GM12864 (cell line): Measurements from ENCODE around the gene HOXA11.

Experiments used
- DNase-seq: peaks from one replicate; pipeline ENCODE4 v3.0.0-alpha.2; 2011; ENCODE audit warnings: low read depth
- H3K4me3 ChIP-seq: 2 replicates; pipeline ENCODE4 v1.5.1; 2011; ENCODE audit warnings: mild to moderate bottlenecking, low read depth, low read length, control low read depth
- TF ChIP-seq, protein P1 (sequence below): IDR thresholded peaks from 2 replicates; pipeline ENCODE4 v1.5.1; 2011; ENCODE audit warnings: low read depth, mild to moderate bottlenecking, moderate library complexity, low read length, control low read depth, inconsistent platforms; ENCODE audit errors: missing control alignments

Gene HOXA11

DNA sequence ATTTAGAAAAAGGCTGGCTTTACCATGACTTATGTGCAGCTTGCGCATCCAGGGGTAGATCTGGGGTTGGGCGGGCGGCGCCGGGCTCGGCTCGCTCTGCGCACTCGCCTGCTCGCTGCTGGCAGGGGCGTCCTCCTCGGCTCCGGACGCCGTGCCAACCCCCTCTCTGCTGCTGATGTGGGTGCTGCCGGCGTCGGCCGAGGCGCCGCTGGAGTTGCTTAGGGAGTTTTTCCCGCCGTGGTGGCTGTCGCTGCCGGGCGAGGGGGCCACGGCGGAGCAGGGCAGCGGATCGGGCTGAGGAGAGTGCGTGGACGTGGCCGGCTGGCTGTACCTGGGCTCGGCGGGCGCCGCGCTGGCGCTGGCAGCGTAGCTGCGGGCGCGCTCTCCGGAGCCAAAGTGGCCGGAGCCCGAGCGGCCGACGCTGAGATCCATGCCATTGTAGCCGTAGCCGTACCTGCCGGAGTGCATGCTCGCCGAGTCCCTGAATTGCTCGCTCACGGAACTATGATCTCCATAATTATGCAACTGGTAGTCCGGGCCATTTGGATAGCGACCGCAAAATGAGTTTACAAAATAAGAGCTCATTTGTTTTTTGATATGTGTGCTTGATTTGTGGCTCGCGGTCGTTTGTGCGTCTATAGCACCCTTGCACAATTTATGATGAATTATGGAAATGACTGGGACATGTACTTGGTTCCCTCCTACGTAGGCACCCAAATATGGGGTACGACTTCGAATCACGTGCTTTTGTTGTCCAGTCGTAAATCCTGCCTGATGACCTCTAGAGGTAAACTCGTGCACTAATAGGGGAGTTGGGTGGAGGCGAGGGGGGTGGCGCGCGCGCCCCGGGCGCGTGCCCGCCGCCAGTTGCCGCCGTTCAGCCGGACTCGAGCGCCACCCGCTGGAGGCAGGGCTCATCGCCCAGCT, 41.7 kb downstream of the HOXA11 start, which contains the start of gene HOXA5:
HOXA5 (minus strand) TSS at position 659 of the 927 bp plus-strand sequence; CDS start at position 585, 74 bp downstream.
- H3K4me3 ChIP-seq, result no peak within 1 kb of the TSS
- TF ChIP-seq, protein P1, sequence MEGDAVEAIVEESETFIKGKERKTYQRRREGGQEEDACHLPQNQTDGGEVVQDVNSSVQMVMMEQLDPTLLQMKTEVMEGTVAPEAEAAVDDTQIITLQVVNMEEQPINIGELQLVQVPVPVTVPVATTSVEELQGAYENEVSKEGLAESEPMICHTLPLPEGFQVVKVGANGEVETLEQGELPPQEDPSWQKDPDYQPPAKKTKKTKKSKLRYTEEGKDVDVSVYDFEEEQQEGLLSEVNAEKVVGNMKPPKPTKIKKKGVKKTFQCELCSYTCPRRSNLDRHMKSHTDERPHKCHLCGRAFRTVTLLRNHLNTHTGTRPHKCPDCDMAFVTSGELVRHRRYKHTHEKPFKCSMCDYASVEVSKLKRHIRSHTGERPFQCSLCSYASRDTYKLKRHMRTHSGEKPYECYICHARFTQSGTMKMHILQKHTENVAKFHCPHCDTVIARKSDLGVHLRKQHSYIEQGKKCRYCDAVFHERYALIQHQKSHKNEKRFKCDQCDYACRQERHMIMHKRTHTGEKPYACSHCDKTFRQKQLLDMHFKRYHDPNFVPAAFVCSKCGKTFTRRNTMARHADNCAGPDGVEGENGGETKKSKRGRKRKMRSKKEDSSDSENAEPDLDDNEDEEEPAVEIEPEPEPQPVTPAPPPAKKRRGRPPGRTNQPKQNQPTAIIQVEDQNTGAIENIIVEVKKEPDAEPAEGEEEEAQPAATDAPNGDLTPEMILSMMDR, result no peak
- no peak for DNase-seq

DNA sequence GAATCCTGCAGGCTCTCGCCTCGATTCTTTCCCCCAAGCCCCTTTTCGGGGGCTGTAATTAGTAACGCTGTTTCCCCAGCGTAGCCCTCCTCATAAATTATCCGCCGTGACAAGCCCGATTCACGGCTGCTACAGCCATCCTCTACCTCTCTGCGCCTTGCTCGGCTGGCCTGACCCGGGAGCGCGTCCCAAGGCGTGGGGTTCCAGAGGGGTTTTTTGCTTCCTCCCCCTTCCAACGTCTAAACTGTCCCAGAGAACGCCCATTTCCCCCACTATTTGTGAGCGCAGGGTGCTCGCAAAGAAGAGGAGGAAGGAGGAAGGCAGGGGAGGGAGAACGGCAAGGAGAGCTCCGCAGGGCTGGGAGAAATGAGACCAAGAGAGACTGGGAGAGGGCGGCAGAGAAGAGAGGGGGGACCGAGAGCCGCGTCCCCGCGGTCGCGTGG, 42.4 kb downstream of the HOXA11 start:
- TF ChIP-seq, protein P1, result no peak
- no peak overlapping the region for H3K4me3 ChIP-seq
- DNase-seq, result no peak

DNA sequence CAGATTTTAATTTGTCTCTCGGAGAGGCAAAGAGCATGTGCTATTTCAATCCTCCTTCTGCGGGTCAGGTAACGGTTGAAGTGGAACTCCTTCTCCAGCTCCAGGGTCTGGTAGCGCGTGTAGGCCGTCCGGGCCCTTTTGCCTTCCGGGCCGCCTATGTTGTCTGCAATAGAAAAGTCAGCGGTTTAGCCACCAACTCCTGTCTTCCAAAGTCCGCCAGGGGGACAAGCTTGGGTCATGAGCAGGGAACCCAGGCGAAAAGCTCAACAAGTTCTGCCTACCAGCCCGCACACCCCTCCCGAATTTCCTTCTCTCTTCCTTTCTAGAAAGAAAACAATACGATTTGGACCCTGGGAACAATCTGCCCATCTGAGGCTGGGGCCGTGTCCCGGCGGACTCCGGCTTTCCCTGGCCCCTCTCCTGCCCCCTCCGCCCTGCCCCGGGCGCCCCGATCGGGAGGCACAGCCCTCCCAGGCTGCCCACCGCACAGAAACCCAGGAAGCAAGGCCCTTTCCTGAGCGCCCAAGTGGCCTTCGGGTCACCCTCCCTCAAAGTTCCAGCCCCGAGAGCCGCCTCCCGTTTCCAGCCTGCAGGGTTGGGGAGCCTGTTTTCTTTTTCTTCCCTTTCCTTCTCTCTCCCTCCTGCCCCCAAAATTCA, 43.0 kb downstream of the HOXA11 start:
- TF ChIP-seq, protein P1, result no peak
- H3K4me3 ChIP-seq, result no peak overlapping the region
- no peak for DNase-seq

DNA sequence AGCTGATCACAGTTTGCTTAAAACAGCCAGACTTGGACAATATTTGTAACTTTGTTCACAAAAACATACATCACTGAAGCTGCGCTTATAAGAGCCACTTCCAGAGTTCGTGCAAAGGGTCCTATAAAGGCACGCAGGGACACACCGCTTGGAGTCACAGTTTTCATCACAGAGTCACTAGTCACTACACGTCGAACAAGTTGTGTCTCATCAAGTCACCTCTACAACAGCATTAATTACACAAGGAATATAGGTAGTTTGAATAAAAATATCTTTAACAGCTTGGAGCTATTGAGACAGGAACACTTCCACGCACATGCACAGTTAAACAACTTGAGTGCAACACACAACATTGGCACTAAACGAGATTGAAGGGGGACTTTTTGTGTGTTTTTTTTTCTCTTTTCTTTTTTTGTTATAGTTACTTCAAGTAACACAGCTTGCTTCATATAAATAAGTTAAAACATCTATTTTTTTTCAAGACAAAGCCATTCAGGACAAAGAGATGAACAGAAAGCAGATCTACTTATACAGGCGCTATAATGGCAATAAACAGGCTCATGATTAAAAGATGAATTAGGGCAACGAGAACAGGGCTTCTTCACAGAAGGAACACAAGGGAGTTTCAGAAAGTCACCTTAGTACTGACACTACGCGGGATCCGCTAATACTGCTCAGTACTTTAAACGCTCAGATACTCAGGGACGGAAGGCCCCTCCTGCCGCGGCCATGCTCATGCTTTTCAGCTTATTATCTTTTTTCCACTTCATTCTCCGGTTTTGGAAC, 43.7 kb downstream of the HOXA11 start:
- no peak for DNase-seq
- TF ChIP-seq, protein P1, result no peak
- H3K4me3 ChIP-seq, result no peak overlapping the region

DNA sequence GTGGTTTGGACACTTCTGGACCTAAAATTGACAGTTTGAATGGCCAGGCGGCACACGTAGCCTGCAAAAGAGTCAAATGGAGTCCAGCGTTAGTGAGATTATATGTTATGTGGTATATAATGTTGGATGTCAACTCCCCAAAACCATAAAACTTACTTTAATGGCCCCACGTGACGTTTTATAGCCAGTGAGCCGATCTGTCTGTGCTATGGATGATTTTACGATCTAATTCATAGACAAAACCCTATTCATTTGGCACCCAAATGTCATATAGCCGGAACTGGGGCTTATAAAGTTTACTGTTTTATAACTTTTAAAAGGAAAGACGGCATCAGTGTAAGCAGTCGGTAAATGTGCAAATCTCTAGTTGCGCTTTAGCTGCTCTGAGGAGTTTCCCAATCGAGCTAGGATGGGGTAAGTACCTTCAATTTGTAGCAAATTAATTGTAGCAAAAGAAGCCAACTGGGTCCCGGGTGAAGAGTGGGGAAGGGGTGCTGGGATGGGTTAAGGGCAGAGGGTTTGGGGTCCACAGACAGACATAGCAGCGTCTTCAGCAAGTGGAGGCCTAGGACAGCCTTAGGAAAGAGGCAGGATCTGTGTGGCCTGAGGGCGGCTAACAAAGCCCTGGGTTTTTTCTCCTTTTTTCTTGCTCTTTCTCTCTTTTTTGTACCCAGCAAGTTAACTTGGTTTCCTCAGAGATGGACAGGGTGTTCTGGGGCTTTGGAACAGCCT, 44.7 kb downstream of the HOXA11 start:
- no peak overlapping the region for H3K4me3 ChIP-seq
- TF ChIP-seq, protein P1, result no peak
- no peak for DNase-seq
